Measurements from ENCODE around the gene AFTPH. TPM values are rescaled to one million over a fixed set of nuclear protein-coding genes. Genes with fewer than 3 reads are reported as not detected.

Gene AFTPH
- total RNA-seq, 2 experiments from 2014 or later, result 24.2 to 24.3 TPM

- CTCF ChIA-PET, result interaction anchor here (1.4 to 2.9 kb wide), 2 partner anchors 11 to 25 kb away, joined by 3 to 11 read pairs; no protein-coding TSS in a partner anchor
- Mint-ChIP-seq H3K27me3 (peaks cover 4% of the 10 kb centered on the region), H3K27ac (no peak overlapping the region), H3K9me3 (no peaks in the 10 kb centered on the region), H3K4me3 (no peak overlapping the region), H3K36me3 (ENCODE audit: low read depth) (no peaks in the 10 kb centered on the region), H3K4me1 (ENCODE audit: low read depth) (no peaks in the 10 kb centered on the region)
- Histone ChIP-seq H3K27ac (ENCODE audit: low read depth in 1 of 2, low read length in 2 of 2) (no peak overlapping the region), H3K4me3 (ENCODE audit: low read length) (no peak overlapping the region), H3K4me1 (ENCODE audit: insufficient read depth, low read length) (peaks cover 5% of the 10 kb centered on the region), H3K36me3 (ENCODE audit: insufficient read depth, low read length) (no peaks in the 10 kb centered on the region), H3K27me3 (ENCODE audit: control insufficient read depth in 1 of 2, insufficient read depth in 2 of 2, low read length in 2 of 2) (no peaks in the 10 kb centered on the region), H3K9me3 (ENCODE audit: control insufficient read depth in 1 of 2, insufficient read depth in 1 of 2, low read length in 2 of 2) (no peaks in the 10 kb centered on the region)
- no peak for DNase-seq
- intact Hi-C loops (cut with DNase I, micrococcal nuclease), result no loop called here
- TF ChIP-seq CTCF (IDR thresholded peaks at IDR 0.05), result no peak
- POLR2A ChIA-PET, result no interaction called here
- no peak for ATAC-seq (ENCODE audit: poor library complexity)
Observed at GRCh38 chr2:64477037-64477436, 47.1 kb upstream of the AFTPH start.

DNA sequence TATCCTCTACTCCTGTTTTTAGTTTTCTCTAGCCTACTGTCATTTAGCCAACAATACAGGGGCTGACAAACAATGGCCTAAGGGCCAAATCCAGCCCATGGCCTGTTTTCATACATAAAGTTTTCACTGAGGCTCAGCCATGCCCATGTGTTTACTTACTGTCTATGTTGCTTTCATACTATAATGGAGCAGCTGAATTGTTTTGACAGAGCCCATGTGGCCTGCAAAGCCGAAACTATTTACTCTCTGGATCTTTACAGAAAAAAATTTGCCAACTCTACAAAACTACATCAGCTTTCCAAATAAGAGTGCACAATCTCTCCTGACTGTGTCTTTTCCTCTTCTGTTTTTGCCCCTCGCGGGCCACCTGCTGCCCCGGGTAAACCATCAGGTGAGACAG lies 46.1 kb upstream of the AFTPH start:
- H3K4me1 Mint-ChIP-seq (ENCODE audit: low read depth), result no peaks in the 10 kb centered on the region
- intact Hi-C loops (cut with DNase I, micrococcal nuclease), result no loop called here
- DNase-seq (no peak), ATAC-seq (ENCODE audit: poor library complexity) (no peak)
- ChIA-PET POLR2A (no interaction called here), CTCF (interaction anchor here (2.9 kb wide), 1 partner anchor 10 kb away, joined by 11 read pairs; no protein-coding TSS in a partner anchor)
- H3K27ac Mint-ChIP-seq, result no peak overlapping the region
- Histone ChIP-seq H3K4me1 (ENCODE audit: insufficient read depth, low read length) (peaks cover 5% of the 10 kb centered on the region), H3K9me3 (ENCODE audit: control insufficient read depth in 1 of 2, insufficient read depth in 1 of 2, low read length in 2 of 2) (no peaks in the 10 kb centered on the region), H3K27ac (ENCODE audit: low read depth in 1 of 2, low read length in 2 of 2) (no peak overlapping the region), H3K4me3 (ENCODE audit: low read length) (no peak overlapping the region), H3K36me3 (ENCODE audit: insufficient read depth, low read length) (no peaks in the 10 kb centered on the region), H3K27me3 (ENCODE audit: control insufficient read depth in 1 of 2, insufficient read depth in 2 of 2, low read length in 2 of 2) (no peaks in the 10 kb centered on the region)
- no peaks in the 10 kb centered on the region for H3K36me3 Mint-ChIP-seq (ENCODE audit: low read depth)
- H3K4me3 Mint-ChIP-seq, result no peak overlapping the region
- H3K27me3 Mint-ChIP-seq, result no peaks in the 10 kb centered on the region
- no peak for TF ChIP-seq CTCF (IDR thresholded peaks at IDR 0.05)
- no peaks in the 10 kb centered on the region for H3K9me3 Mint-ChIP-seq

DNA sequence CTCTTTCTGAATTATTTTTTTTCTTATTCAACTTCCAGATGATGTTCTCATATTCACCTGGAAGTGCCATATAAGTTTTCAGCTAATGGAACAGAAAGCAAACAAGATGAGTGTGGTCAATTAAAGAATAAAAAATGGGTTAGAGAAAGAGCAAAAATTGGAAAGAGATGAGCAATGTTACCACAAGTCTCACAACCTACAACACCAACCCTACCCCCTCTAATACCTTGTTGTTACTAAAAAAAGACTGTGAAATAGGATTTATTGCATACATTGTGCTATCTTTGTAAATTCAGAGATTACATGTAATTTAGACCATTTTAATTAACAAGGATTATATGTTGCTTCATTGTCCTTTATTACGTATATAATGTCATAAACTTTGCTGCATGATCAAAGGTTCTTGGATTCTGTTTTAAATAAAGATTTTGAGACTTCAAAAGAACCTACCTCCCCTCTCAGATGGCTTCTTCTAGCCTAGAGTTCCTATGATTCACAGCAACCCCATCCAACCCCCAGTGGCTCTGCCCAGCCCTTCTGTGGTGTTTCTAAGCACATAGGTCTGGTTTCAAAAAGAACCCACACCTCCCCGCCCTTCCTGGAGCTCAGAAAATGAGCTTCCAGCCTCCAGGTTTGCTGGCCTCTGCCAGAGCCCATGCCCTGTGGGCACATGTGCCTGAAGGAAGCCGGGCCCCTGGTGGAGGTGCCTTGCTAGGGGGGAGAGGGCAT lies 45.5 kb upstream of the AFTPH start:
- Mint-ChIP-seq H3K4me1 (ENCODE audit: low read depth) (no peaks in the 10 kb centered on the region), H3K27ac (no peak overlapping the region), H3K36me3 (ENCODE audit: low read depth) (no peaks in the 10 kb centered on the region), H3K9me3 (no peaks in the 10 kb centered on the region), H3K4me3 (no peak overlapping the region), H3K27me3 (no peaks in the 10 kb centered on the region)
- H3K27ac ChIP-seq (ENCODE audit: low read depth in 1 of 2, low read length in 2 of 2), result no peak overlapping the region
- no peaks in the 10 kb centered on the region for H3K27me3 ChIP-seq (ENCODE audit: control insufficient read depth in 1 of 2, insufficient read depth in 2 of 2, low read length in 2 of 2)
- ChIA-PET POLR2A (no interaction called here), CTCF (interaction anchor here (1.0 to 2.9 kb wide), 2 partner anchors 10 kb away, joined by 3 to 11 read pairs; no protein-coding TSS in a partner anchor)
- DNase-seq (no peak), ATAC-seq (ENCODE audit: poor library complexity) (no peak)
- no peaks in the 10 kb centered on the region for H3K36me3 ChIP-seq (ENCODE audit: insufficient read depth, low read length)
- H3K9me3 ChIP-seq (ENCODE audit: control insufficient read depth in 1 of 2, insufficient read depth in 1 of 2, low read length in 2 of 2), result no peaks in the 10 kb centered on the region
- intact Hi-C loops (cut with DNase I, micrococcal nuclease), result no loop called here
- H3K4me3 ChIP-seq (ENCODE audit: low read length), result no peak overlapping the region
- H3K4me1 ChIP-seq (ENCODE audit: insufficient read depth, low read length), result peaks cover 5% of the 10 kb centered on the region
- no peak for TF ChIP-seq CTCF (IDR thresholded peaks at IDR 0.05)
